HG02973 (cell line): Measurements from ENCODE around the gene CAP2.
"Not testable (repeated sequence)": the region's sequence is repeated elsewhere in the genome, so short reads cannot be mapped to it uniquely, and the experiment has no call there.

Experiments
- ATAC-seq: cut with Tn5 transposase; IDR thresholded peaks from one replicate; pipeline ENCODE4 v1.9.1; 2021; ENCODE audit warnings: moderate library complexity; ENCODE audit not compliant: unreplicated experiment

The CAP2 gene

GRCh38 chr6:17396256-17396655 lies 2.9 kb downstream of the CAP2 start:
- ATAC-seq: no peak

- no peak for ATAC-seq
These were observed 4.4 kb downstream of the CAP2 start for GRCh38 chr6:17397764-17398194.

- not testable (repeated sequence) for ATAC-seq
These were observed 12.0 kb downstream of the CAP2 start for GRCh38 chr6:17405181-17405943.

GRCh38 chr6:17405944-17406245 lies 12.5 kb downstream of the CAP2 start:
- ATAC-seq: no peak

- no peak for ATAC-seq
These were observed 14.7 kb downstream of the CAP2 start for GRCh38 chr6:17408081-17408480.

GRCh38 chr6:17410281-17410680 lies 16.9 kb downstream of the CAP2 start:
- no peak for ATAC-seq

GRCh38 chr6:17413313-17413750 lies 19.9 kb downstream of the CAP2 start:
- ATAC-seq: no peak

- not testable (repeated sequence) for ATAC-seq
These were observed 21.0 kb downstream of the CAP2 start for GRCh38 chr6:17414395-17414794.

- no peak for ATAC-seq
These were observed 21.9 kb downstream of the CAP2 start for GRCh38 chr6:17415321-17415720.

- ATAC-seq: no peak
These were observed 23.4 kb downstream of the CAP2 start for GRCh38 chr6:17416806-17417205.

GRCh38 chr6:17417817-17418216 lies 24.4 kb downstream of the CAP2 start:
- ATAC-seq: no peak

GRCh38 chr6:17418281-17419188 lies 25.1 kb downstream of the CAP2 start:
- ATAC-seq: no peak

- ATAC-seq: no peak
These were observed 25.8 kb downstream of the CAP2 start for GRCh38 chr6:17419189-17419575.

GRCh38 chr6:17420368-17420767 lies 27.0 kb downstream of the CAP2 start:
- no peak for ATAC-seq

- ATAC-seq: no peak
These were observed 28.0 kb downstream of the CAP2 start for GRCh38 chr6:17421406-17421805.

GRCh38 chr6:17423026-17423425 lies 29.6 kb downstream of the CAP2 start:
- no peak for ATAC-seq

- no peak for ATAC-seq
These were observed 33.7 kb downstream of the CAP2 start for GRCh38 chr6:17427062-17427461.

- no peak for ATAC-seq
These were observed 34.2 kb downstream of the CAP2 start for GRCh38 chr6:17427617-17428016.

- not testable (repeated sequence) for ATAC-seq
These were observed 35.3 kb downstream of the CAP2 start for GRCh38 chr6:17428595-17429120.

- ATAC-seq: no peak
These were observed 36.1 kb downstream of the CAP2 start for GRCh38 chr6:17429383-17430061.

- ATAC-seq: no peak
These were observed 38.2 kb downstream of the CAP2 start for GRCh38 chr6:17431581-17431980.
